Activated T-helper 1 cell treated with anti-CD3 and anti-CD28 coated beads, Interleukin-2, amount 50 U/mL, for 16 hours (primary cell): Measurements from ENCODE around the gene PLEKHA6.
A peak's percentile ranks its signal among the peaks of the same experiment; 100 is the strongest.

Experiments used
- DNase-seq, 2 donors: peaks; one replicate each; pipeline ENCODE4 v3.0.0-alpha.2; 2020; ENCODE audit warnings: low read depth in 1 of 2, low spot score in 1 of 2

The PLEKHA6 gene

GRCh38 chr1:204380293-204380831, 20.6 kb upstream of the PLEKHA6 start:
- DNase-seq, result no peak

GRCh38 chr1:204377800-204378668, 18.3 kb upstream of the PLEKHA6 start:
- peak; percentile 20 to 26 for DNase-seq

- no peak for DNase-seq
Observed at GRCh38 chr1:204376919-204377799, 17.4 kb upstream of the PLEKHA6 start.

GRCh38 chr1:204376465-204376864, 16.7 kb upstream of the PLEKHA6 start:
- no peak for DNase-seq

- no peak for DNase-seq
Observed at GRCh38 chr1:204373911-204374310, 14.2 kb upstream of the PLEKHA6 start.

GRCh38 chr1:204370176-204370575, 10.4 kb upstream of the PLEKHA6 start:
- DNase-seq, result no peak

- no peak for DNase-seq
Observed at GRCh38 chr1:204368996-204369726, 9.4 kb upstream of the PLEKHA6 start.

- no peak for DNase-seq
Observed at GRCh38 chr1:204367956-204368355, 8.2 kb upstream of the PLEKHA6 start.

- DNase-seq, result no peak
Observed at GRCh38 chr1:204367193-204367858, 7.6 kb upstream of the PLEKHA6 start.

GRCh38 chr1:204366759-204367158, 7.0 kb upstream of the PLEKHA6 start:
- no peak for DNase-seq

GRCh38 chr1:204363335-204364114, 3.8 kb upstream of the PLEKHA6 start:
- peak; percentile 42 to 56 for DNase-seq

GRCh38 chr1:204362984-204363334, 3.2 kb upstream of the PLEKHA6 start:
- no peak for DNase-seq

- no peak for DNase-seq
Observed at GRCh38 chr1:204361781-204362180, 2.1 kb upstream of the PLEKHA6 start.

- no peak for DNase-seq
Observed at GRCh38 chr1:204361341-204361771, 1.6 kb upstream of the PLEKHA6 start.

- no peak for DNase-seq
Observed at GRCh38 chr1:204360314-204360713, 585 bp upstream of the PLEKHA6 start.

- no peak for DNase-seq
Observed at GRCh38 chr1:204359131-204359473, 627 bp downstream of the PLEKHA6 start.

- DNase-seq, result no peak
Observed at GRCh38 chr1:204358605-204359004, 1.1 kb downstream of the PLEKHA6 start.

- no peak for DNase-seq
Observed at GRCh38 chr1:204357551-204358490, 1.9 kb downstream of the PLEKHA6 start.

- DNase-seq, result no peak
Observed at GRCh38 chr1:204356997-204357396, 2.7 kb downstream of the PLEKHA6 start.
